Parathyroid adenoma (tissue), 2 donors: ENCODE data around the gene YDJC.

Experiments
- H2AFZ ChIP-seq: fragments of 300-600 bp; sonication (generic); one replicate; pipeline ENCODE4 v1.7.0; 2017; ENCODE audit warnings: antibody characterized with exemption, mild to moderate bottlenecking
- H3K27ac ChIP-seq: fragments of 300-600 bp; sonication (generic); one replicate; pipeline ENCODE4 v1.7.0; 2017
- H3K27me3 ChIP-seq: fragments of 300-600 bp; sonication (generic); one replicate; pipeline ENCODE4 v1.7.0; 2017; ENCODE audit warnings: low read length; ENCODE audit not compliant: control insufficient read depth, insufficient read depth
- H3K36me3 ChIP-seq: fragments of 300-600 bp; sonication (generic); one replicate; pipeline ENCODE4 v1.7.0; 2017; ENCODE audit warnings: low read length; ENCODE audit not compliant: control insufficient read depth, insufficient read depth
- H3K4me1 ChIP-seq: fragments of 300-600 bp; sonication (generic); one replicate; pipeline ENCODE4 v1.7.0; 2017; ENCODE audit warnings: control low read depth
- H3K4me2 ChIP-seq: fragments of 300-600 bp; sonication (generic); one replicate; pipeline ENCODE4 v1.7.0; 2017; ENCODE audit warnings: low read length
- H3K4me3 ChIP-seq: fragments of 300-600 bp; sonication (generic); one replicate; pipeline ENCODE4 v1.7.0; 2017; ENCODE audit warnings: low read depth, low read length
- H3K79me2 ChIP-seq: fragments of 300-600 bp; sonication (generic); one replicate; pipeline ENCODE4 v1.7.0; 2017; ENCODE audit warnings: control low read depth
- H3K9ac ChIP-seq: fragments of 300-600 bp; sonication (generic); one replicate; pipeline ENCODE4 v1.7.0; 2017; ENCODE audit warnings: mild to moderate bottlenecking
- H3K9me3 ChIP-seq: fragments of 300-600 bp; sonication (generic); one replicate; pipeline ENCODE4 v1.7.0; 2017; ENCODE audit warnings: low read length; ENCODE audit not compliant: control insufficient read depth
- CTCF ChIP-seq: fragments of 300-600 bp; sonication (generic); IDR thresholded peaks from one replicate; pipeline ENCODE4 v1.7.0; 2017; ENCODE audit warnings: antibody characterized with exemption, mild to moderate bottlenecking
- donor health status: primary hyperparathyroidism.

YDJC gene

GRCh38 chr22:21665047-21665851 is 35.4 kb upstream of the YDJC start:
- Histone ChIP-seq H3K9ac (no peak overlapping the region), H3K27me3 (no peaks in the 10 kb centered on the region), H3K79me2 (peaks cover 3% of the 10 kb centered on the region), H3K9me3 (no peaks in the 10 kb centered on the region), H3K4me1 (no peaks in the 10 kb centered on the region), H3K27ac (peak overlapping the region; percentile 72), H2AFZ (peak overlapping the region; percentile 67), H3K36me3 (no peaks in the 10 kb centered on the region), H3K4me2 (peak overlapping the region; percentile 48), H3K4me3 (peak overlapping the region; percentile 89)
- TF ChIP-seq CTCF, result no peak

- Histone ChIP-seq H3K9me3 (no peaks in the 10 kb centered on the region), H3K4me2 (no peak overlapping the region), H3K27me3 (no peaks in the 10 kb centered on the region), H3K9ac (no peak overlapping the region), H3K36me3 (no peaks in the 10 kb centered on the region), H2AFZ (no peak overlapping the region), H3K79me2 (peaks cover 3% of the 10 kb centered on the region), H3K4me3 (no peak overlapping the region), H3K27ac (no peak overlapping the region), H3K4me1 (no peaks in the 10 kb centered on the region)
- no peak for TF ChIP-seq CTCF
Measured at GRCh38 chr22:21663738-21664137, 33.9 kb upstream of the YDJC start.

- Histone ChIP-seq H3K27me3 (no peaks in the 10 kb centered on the region), H3K4me1 (no peaks in the 10 kb centered on the region), H3K79me2 (no peaks in the 10 kb centered on the region), H3K4me3 (no peak overlapping the region), H3K4me2 (no peak overlapping the region), H3K36me3 (no peaks in the 10 kb centered on the region), H2AFZ (no peak overlapping the region), H3K9ac (no peak overlapping the region), H3K9me3 (no peaks in the 10 kb centered on the region), H3K27ac (no peak overlapping the region)
- TF ChIP-seq CTCF, result no peak
Measured at GRCh38 chr22:21661991-21662390, 32.2 kb upstream of the YDJC start.

- H3K27me3 ChIP-seq, result no peaks in the 10 kb centered on the region
- no peaks in the 10 kb centered on the region for H3K9me3 ChIP-seq
- no peaks in the 10 kb centered on the region for H3K79me2 ChIP-seq
- no peak overlapping the region for H3K4me2 ChIP-seq
- H3K4me3 ChIP-seq, result no peak overlapping the region
- H3K9ac ChIP-seq, result no peak overlapping the region
- no peak overlapping the region for H2AFZ ChIP-seq
- no peaks in the 10 kb centered on the region for H3K36me3 ChIP-seq
- no peak for TF ChIP-seq CTCF
- H3K27ac ChIP-seq, result no peak overlapping the region
- no peaks in the 10 kb centered on the region for H3K4me1 ChIP-seq
Measured at GRCh38 chr22:21660904-21661303, 31.1 kb upstream of the YDJC start.
